Astrocyte of the cerebellum (primary cell): ENCODE data around the gene YIPF7.
A peak's percentile ranks its signal among the peaks of the same experiment; 100 is the strongest.

Experiments used
- DNase-seq: peaks from one replicate; pipeline ENCODE4 v3.0.0-alpha.2; 2011; ENCODE audit warnings: low read depth
- H3K4me3 ChIP-seq: 2 replicates; pipeline ENCODE4 v1.5.1; 2011; ENCODE audit warnings: mild to moderate bottlenecking, low read depth, low read length, moderate library complexity
- in situ Hi-C: cut with HindIII; loops from 2 replicates; pipeline ENCODE4 v1.10.0; 2017; ENCODE audit warnings: low sequenced_read_pairs
- TF ChIP-seq, protein P1 (sequence below): IDR thresholded peaks from 2 replicates; pipeline ENCODE4 v1.5.1; 2012; ENCODE audit warnings: low read length, low read depth, moderate library complexity, mild to moderate bottlenecking; ENCODE audit errors: missing control alignments

Gene YIPF7

DNA sequence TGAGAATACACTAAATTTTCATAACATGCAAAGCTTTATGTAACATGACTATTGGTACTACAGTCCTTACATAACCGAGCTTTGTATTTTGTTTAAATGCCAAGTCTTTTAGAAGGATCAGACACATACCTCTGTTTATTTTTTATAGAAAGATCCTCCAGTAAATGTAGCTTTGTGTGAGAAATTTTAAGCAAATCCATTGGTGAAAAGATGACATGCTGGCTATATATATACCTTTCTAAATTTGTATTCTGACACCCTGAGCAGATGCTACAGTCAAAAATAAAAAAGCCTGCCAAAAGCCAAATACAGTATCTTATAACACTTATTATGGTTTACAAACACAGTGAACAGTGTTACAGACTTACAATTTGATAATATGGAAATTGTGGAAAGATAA, at the start of gene YIPF7:
Gene YIPF7 (minus strand): TSS at position 201 of the 400 bp plus-strand sequence. CDS start 1,525 bp downstream, outside the sequence.
- no peak for DNase-seq
- in situ Hi-C loops: no loop called here
- H3K4me3 ChIP-seq: no peak within 1 kb of the TSS
- TF ChIP-seq, protein P1, sequence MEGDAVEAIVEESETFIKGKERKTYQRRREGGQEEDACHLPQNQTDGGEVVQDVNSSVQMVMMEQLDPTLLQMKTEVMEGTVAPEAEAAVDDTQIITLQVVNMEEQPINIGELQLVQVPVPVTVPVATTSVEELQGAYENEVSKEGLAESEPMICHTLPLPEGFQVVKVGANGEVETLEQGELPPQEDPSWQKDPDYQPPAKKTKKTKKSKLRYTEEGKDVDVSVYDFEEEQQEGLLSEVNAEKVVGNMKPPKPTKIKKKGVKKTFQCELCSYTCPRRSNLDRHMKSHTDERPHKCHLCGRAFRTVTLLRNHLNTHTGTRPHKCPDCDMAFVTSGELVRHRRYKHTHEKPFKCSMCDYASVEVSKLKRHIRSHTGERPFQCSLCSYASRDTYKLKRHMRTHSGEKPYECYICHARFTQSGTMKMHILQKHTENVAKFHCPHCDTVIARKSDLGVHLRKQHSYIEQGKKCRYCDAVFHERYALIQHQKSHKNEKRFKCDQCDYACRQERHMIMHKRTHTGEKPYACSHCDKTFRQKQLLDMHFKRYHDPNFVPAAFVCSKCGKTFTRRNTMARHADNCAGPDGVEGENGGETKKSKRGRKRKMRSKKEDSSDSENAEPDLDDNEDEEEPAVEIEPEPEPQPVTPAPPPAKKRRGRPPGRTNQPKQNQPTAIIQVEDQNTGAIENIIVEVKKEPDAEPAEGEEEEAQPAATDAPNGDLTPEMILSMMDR: no peak

DNA sequence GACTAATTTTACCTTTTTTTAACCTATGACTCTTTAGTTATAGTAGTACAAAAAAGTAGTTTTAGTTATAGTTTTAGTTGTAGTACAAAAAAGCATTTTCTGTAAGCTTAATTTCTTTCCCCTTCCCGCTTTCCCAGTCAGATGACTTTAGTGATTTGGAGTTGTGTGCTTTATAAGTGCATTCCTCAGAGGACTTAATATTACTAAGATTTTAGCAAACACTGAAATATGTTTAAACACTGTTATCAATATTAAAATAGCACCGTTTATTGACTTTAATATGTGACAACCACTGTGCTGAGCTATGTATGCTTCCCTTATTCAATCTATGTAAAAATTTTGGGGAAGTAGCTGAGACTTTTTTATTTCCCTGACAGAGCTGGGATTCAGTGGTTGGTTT, 49.6 kb upstream of the YIPF7 start:
- TF ChIP-seq, protein P1: no peak
- in situ Hi-C loops: no loop called here

DNA sequence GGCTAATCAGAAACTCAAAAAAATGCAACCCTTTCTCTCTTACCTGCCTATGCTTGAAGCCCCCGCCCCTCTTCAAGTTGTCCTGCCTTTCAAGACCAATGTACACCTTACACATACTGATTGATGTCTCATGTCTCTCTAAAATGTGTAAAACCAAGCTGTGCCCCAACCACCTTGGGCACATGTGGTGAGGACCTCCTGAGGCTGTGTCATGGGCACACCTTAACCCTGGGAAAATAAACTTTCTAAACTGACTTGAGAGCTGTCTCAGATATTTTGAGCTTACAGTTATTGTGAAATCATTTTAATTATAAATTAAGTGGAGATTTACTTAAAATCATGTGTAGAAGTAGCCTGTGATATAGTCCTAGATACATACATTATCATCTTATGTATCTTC, 49.0 kb upstream of the YIPF7 start:
- in situ Hi-C loops: no loop called here
- no peak for DNase-seq

More for the DNA sequence above, 49.6 kb upstream of the YIPF7 start:
- no peak overlapping the region for H3K4me3 ChIP-seq
- no peak for DNase-seq

DNA sequence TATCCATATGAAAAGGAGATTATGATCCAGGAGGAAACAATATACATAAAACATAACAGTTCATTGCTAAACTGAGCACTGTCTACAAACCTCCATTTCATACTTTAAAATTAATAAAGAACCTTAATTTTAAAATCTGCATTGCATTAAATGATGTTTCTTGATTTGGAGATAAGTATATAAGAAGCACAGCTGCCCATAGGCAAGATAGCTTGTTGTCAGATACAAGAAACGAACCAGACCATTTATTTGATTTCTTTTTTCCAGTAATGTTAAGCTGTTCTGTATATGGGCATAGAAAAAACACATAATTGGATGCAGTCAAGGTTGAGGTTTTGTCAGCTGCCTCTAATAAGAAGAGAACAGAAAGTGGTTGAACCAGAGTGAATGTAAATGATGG, 33.2 kb upstream of the YIPF7 start:
- DNase-seq: no peak
- in situ Hi-C loops: no loop called here
- TF ChIP-seq, protein P1: no peak
- H3K4me3 ChIP-seq: no peak overlapping the region

More for the DNA sequence above, 49.0 kb upstream of the YIPF7 start:
- no peak overlapping the region for H3K4me3 ChIP-seq
- TF ChIP-seq, protein P1: no peak

DNA sequence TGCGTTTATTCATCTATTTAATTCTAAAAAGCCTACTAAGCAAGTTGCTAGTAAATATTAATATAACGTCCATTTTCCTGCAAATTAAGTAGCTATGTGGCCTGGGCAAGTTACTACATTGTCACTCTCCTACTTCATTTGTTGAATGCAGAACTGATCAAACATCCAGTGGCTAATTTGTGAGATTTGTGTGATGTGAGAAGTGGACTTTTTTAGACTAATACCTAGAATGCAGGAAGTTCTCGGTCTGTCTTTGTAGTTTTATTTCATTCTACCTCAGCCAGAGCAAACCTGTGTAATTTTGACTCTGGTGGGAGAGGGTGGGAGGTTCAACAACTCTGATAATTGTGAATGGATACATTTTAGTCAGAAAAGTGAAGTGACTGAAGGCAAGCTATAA, 27.6 kb upstream of the YIPF7 start:
- H3K4me3 ChIP-seq: peak overlapping the region; percentile 70
- TF ChIP-seq, protein P1: no peak
- in situ Hi-C loops: no loop called here
- no peak for DNase-seq

DNA sequence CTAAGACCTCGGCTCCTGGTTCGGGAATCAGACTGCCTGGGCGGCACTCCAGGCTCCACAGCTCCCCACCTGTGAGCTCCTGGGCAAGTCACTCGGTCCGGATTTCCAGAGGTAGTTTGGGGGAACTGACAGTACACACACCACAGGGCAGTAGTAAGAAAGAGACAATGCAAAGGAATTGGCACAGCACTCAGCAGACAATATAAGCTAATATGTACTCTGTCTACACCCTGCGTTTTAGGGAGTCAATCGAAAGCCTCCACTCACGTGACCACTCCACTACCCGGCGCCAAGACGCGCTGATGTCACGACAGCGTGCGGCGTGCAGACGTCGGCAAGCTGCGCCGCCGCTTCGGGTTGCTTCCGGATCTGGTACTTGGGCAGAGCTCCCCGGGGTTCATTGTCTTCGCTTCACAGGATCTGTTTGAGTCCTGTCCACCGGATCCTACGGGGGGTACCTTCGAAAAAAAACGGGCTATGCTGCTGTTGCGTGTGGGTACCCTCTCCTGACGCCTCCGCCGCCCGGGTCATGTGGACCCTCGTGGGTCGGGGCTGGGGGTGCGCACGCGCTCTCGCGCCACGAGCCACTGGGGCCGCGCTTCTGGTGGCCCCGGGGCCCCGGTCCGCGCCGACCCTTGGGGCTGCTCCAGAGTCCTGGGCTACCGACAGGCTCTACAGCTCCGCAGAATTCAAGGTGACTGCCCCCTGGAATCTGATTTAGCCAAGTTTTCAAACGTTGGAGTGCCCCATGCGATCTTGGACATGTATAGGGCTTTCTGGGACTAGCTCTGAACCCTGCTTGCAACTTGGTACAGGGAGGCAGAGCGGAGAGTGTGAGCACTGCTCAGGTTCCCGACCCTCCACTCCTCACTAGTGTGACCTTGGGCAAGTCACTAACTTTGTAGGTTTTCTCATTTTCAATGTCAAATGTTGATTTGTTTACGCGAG, 26.9 kb upstream of the YIPF7 start, which contains the start of gene GUF1:
Gene GUF1 (plus strand): TSS at position 327 of the 948 bp plus-strand sequence. CDS start 203 bp downstream, at position 530.
- in situ Hi-C loops: no loop called here

More for the DNA sequence above, 26.9 kb upstream of the YIPF7 start, which contains the start of gene GUF1:
- DNase-seq: peak; percentile 77
- TF ChIP-seq, protein P1: no peak
- H3K4me3 ChIP-seq: peak within 1 kb of the TSS; percentile 70
